ENCODE data around the gene KCNIP3.
"Not testable (repeated sequence)": the region's sequence is repeated elsewhere in the genome, so short reads cannot be mapped to it uniquely, and the experiment has no call there.

The KCNIP3 gene

DNA sequence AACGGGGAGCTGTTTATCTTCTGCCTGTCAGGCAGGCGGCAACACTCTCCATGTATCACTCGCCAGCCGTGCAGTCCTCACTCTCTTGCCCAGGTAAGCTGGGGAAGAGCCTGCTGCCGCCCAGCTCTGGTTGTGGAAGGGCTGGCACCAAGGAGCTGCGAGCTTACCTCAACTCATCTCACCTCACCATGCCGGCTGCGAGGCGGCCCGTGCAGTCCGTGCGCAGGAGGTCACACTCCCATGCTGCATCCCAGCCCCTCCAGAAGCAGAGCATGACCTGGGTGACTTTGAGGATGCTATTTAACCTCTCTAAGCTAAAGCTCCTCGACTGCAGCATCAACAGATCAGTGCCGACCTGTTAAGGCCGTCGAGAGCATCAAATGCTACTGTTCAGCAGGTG is 118.4 kb downstream of the KCNIP3 start:
- DNase-seq (ENCODE audit: low read depth): not testable (repeated sequence)

DNA sequence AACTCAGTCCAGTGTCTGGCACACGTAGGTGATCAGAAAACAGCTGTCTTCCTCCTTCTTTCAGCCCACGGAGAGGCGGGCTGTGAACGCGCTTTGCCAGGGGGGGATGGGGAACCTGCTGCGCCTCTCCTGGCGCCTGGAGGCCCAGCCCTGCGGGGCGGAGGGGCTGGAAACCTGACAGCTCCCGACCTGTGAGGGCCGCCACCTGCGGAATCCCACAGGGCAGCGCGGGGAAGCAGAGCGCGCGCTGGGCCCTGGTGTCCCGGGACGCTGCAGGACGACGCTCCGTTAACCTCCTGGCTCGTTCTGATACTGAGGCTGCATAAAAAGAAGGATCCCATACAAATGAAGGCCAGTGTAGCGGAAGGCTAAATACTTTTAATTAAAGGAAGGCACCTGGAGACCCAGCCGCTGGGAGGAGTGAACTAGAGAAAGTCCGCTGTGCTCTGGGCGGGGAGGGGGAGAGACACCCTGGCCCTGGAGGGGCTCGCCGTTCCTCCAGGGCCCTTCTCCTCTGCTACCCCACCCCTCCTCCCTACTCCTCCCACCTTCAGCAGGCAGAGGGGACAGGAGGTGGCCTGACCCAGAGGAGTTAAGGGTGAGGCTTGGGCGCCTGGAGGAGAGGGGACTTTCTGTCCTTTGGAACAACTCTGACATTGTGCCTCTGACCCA is 130.2 kb downstream of the KCNIP3 start:
- not testable (repeated sequence) for DNase-seq (ENCODE audit: low read depth)

DNA sequence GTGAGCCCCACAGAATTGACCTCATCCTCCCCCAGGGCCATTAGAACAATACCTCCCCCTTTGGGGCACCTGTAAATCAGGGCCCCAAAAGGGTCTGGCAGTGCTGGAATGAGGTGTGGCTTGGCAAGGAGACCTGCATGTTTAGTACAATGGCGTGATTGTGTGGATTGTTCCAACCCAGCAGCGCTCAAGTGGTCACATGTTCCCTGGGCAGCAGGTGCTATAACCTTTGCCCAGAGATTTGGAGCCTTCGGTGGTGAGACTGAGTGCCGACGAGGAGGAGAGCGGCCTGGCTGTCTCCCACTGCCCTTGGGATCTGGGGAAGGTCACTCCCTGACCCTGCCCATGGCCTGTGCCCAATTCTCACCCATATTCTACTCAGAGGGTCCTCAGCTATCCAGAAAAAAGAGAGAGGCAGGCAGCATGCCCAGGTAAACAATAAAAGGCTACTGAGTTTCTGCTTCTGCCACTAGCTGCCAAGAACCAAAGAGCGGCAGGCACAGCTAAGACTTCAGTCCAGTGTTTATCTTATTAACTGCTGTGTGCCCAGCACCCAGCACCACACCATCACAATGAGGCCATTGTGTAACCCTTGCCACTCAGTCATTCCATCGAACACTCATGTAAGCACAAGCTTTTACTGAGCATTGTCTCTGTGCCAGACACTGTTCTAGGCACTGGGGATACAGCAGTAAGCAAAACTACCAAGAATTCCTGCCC is 132.8 kb downstream of the KCNIP3 start:
- DNase-seq (ENCODE audit: low read depth): not testable (repeated sequence)

DNA sequence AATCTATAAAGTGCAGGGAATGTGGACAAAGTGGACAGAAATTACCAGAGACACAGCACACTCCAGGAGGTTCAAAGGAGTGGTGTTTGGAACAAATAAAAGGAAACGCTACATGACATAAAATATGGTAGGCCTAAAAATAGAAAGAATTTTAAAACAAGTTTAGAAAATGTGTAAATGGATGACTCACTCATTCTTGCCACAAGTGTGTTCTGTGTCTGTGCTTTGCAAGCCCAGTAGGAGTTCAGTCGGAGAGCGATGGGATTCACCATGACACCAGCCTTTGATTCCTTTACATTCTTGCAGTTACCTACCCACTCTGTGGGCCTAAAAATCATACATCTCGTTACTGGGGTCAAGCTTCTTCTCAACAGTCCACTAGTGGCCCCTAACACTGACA is 136.2 kb downstream of the KCNIP3 start:
- not testable (repeated sequence) for DNase-seq (ENCODE audit: low read depth)

DNA sequence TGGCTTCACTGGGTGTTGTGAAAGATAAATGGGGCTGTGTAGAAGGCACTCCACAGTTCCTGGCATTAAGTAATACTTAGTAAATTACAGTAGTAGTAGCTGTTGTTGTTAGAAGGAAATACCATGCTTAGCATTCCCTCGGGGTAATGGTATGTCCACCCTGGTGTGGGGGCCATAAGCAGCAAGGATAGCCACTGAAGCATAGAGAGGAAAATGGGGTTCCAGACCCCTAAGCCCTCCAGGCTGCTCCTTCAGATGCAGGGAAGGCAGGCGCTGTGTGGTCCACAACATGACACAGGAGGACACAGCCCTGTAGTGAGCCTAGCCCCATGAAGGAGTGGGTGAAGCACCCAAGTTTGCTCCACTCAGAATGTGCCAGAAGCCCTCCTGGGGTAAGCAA is 136.8 kb downstream of the KCNIP3 start:
- DNase-seq (ENCODE audit: low read depth): not testable (repeated sequence)

DNA sequence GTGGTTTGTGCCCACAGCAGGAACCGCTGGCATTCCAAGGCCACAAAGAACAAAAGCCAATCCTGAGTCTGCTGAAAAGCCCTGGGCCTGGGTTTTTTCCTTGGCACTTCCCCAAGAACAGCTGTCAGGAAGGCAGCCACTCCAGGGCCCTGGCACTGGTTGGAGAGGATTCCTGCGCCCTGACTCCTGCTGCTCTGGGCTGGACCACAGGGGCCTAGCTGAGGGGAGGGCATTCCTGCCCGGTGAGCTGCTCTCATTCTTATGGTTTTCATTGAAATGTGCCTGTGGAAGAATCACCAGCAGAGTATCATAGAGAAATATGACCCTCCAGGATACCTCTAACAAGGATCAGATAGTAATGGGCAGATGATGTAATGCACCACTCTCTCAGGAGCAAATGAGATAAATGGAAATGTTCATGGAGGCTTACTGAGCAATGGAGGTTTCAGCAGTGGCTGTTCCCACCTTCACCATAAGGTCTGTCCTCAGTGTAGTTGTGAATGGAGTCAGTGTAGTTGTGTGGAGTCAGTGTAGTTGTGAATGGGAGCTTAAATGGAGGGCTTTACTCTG is 137.4 kb downstream of the KCNIP3 start:
- DNase-seq (ENCODE audit: low read depth): not testable (repeated sequence)

DNA sequence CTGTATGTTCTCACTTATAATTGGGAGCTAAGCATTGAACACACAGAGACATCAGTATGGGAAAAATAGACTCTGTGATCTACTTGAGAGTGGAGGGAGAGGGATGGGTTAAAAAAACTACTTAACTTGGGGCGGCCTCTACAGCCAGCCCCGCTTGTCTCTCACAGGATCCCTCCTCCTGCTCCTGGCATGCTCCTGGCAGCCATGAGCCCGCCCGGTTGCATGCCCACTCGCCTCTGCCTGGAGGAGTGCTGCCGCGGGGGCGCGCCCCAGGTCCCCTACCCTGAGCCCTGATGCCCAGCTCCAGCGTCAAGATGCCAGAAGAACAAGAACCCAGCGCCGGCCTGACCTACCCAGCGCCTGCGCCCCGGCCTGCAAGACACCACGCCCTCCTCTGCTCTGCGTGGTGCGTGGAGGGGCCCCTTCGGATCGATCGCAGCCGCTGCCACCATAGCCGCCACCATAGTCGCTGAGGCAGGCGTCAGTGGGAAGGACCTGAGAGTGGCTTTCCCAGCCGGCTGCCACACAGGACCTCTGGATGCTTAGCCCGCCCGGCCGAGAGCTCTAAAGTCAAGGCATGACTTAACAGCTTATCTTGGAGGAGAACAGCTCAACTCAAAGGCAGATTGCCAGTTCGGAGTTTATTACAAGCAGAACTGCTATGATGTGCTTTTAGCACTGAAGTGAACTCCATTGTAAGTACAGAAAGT is 138.2 kb downstream of the KCNIP3 start:
- DNase-seq (ENCODE audit: low read depth): not testable (repeated sequence)

Data from stimulated activated CD8-positive, alpha-beta memory T cell treated with anti-CD3 and anti-CD28 coated beads, Interleukin-15, amount 100 ng/mL, for 24 hours (primary cell).